HepG2 (cell line): ENCODE measurements around the gene PAFAH1B1. TPM values are rescaled to one million over a fixed set of nuclear protein-coding genes. Genes with fewer than 3 reads are reported as not detected.

Experiments used
- AKAP8 ChIP-seq: sonication (generic); formaldehyde crosslinking; IDR thresholded peaks from 2 replicates; pipeline ENCODE4 v1.5.1; 2020; ENCODE audit warnings: mild to moderate bottlenecking, missing genetic modification reagents
- DRAP1 ChIP-seq: IDR thresholded peaks from 2 replicates; pipeline ENCODE4 v1.6.1; 2016; ENCODE audit warnings: missing genetic modification reagents, missing compliant biosample characterization
- ELF4 ChIP-seq: sonication (generic); formaldehyde crosslinking; IDR thresholded peaks from 2 replicates; pipeline ENCODE4 v1.5.0; 2020; ENCODE audit warnings: missing genetic modification reagents, mild to moderate bottlenecking, moderate library complexity, borderline replicate concordance
- ESRRA ChIP-seq: sonication (generic); formaldehyde crosslinking; IDR thresholded peaks from 2 replicates; pipeline ENCODE4 v1.5.1; 2020; ENCODE audit warnings: mild to moderate bottlenecking, low read depth, missing genetic modification reagents
- FOSL2 ChIP-seq: sonication (generic); formaldehyde crosslinking; IDR thresholded peaks from 2 replicates; pipeline ENCODE4 v1.4.0; 2020; ENCODE audit warnings: missing genetic modification reagents
- KDM4B ChIP-seq: sonication (generic); formaldehyde crosslinking; IDR thresholded peaks from 2 replicates; pipeline ENCODE4 v1.4.0; 2020; ENCODE audit warnings: missing genetic modification reagents
- KLF15 ChIP-seq: sonication (generic); formaldehyde crosslinking; IDR thresholded peaks from 2 replicates; pipeline ENCODE4 v1.8.1; 2023; ENCODE audit warnings: borderline replicate concordance, mild to moderate bottlenecking, inconsistent platforms, missing genetic modification reagents, mixed read lengths
- NFATC3 ChIP-seq: sonication (generic); formaldehyde crosslinking; IDR thresholded peaks from 2 replicates; pipeline ENCODE4 v1.5.1; 2020; ENCODE audit warnings: mild to moderate bottlenecking, missing genetic modification reagents
- NFE2L2 ChIP-seq: fragments of 150-350 bp; IDR thresholded peaks from 2 replicates; pipeline ENCODE4 v1.6.1; 2014; ENCODE audit warnings: low read length
- TBP ChIP-seq: sonication (generic); formaldehyde crosslinking; IDR thresholded peaks from 2 replicates; pipeline ENCODE4 v1.5.0; 2020; ENCODE audit warnings: missing genetic modification reagents
- ZEB1 ChIP-seq: IDR thresholded peaks from 2 replicates; pipeline ENCODE4 v1.6.1; 2012; ENCODE audit warnings: mild to moderate bottlenecking, low read depth, inconsistent platforms; ENCODE audit not compliant: insufficient replicate concordance
- ZNF280B ChIP-seq: sonication (generic); formaldehyde crosslinking; IDR thresholded peaks from 2 replicates; pipeline ENCODE4 v1.5.0; 2020; ENCODE audit warnings: missing genetic modification reagents, mild to moderate bottlenecking, borderline replicate concordance
- ZNF350 ChIP-seq: sonication (generic); formaldehyde crosslinking; IDR thresholded peaks from 2 replicates; pipeline ENCODE4 v1.4.0; 2020; ENCODE audit warnings: mild to moderate bottlenecking, low read depth, missing genetic modification reagents, borderline replicate concordance
- ZNF431 ChIP-seq: sonication (generic); formaldehyde crosslinking; IDR thresholded peaks from 2 replicates; pipeline ENCODE4 v1.9.0; 2022; ENCODE audit warnings: missing genetic modification reagents, low read depth, mild to moderate bottlenecking, borderline replicate concordance
- ZNF7 ChIP-seq: IDR thresholded peaks from 2 replicates; pipeline ENCODE4 v1.6.1; 2016; ENCODE audit warnings: missing biosample characterization, missing genetic modification reagents
- polyA plus RNA-seq, 8 experiments: library from polyadenylated mRNA; depleted of rRNA in 3 of 8; stranded (reverse) in 7 of 8; unstranded in 1 of 8; fragments of >200 nt; fragmentation: Illumina TruSeq in 4 of 8; extraction: Trizol in 4 of 8; gene quantifications; 2 replicates each; pipeline versions ENCODE4 v1.2.1 to v1.2.3, GENCODE V29; 2011 to 2016; ENCODE audit warnings: low read depth in 4 of 8, missing spikeins in 1 of 8, mixed read lengths in 1 of 8; ENCODE audit not compliant: insufficient read depth in 1 of 8
- total RNA-seq, 5 experiments: library from RNA; depleted of rRNA; stranded (reverse); fragments of >200 nt; fragmentation: Illumina TruSeq; extraction: Trizol; gene quantifications; 2 replicates each; pipeline ENCODE4 v1.2.3, GENCODE V29; 2016; ENCODE audit warnings: low read depth in 1 of 5
- TF ChIP-seq, protein P1 (sequence below), 2 experiments: fragments of 450-650 bp in 1 of 2; sonication (generic) in 1 of 2; formaldehyde crosslinking in 1 of 2; IDR thresholded peaks; 2 replicates each; pipeline versions ENCODE4 v1.6.1 to v1.8.0; 2016 to 2022; ENCODE audit warnings: antibody characterized with exemption in 1 of 2, mild to moderate bottlenecking in 1 of 2, missing genetic modification reagents in 1 of 2

PAFAH1B1 gene
- total and polyA plus RNA-seq, 2 of the 13 experiments (the other 11 are each of a cell fraction or from before 2014, with no cell fraction given): 46.0 to 64.9 TPM

DNA sequence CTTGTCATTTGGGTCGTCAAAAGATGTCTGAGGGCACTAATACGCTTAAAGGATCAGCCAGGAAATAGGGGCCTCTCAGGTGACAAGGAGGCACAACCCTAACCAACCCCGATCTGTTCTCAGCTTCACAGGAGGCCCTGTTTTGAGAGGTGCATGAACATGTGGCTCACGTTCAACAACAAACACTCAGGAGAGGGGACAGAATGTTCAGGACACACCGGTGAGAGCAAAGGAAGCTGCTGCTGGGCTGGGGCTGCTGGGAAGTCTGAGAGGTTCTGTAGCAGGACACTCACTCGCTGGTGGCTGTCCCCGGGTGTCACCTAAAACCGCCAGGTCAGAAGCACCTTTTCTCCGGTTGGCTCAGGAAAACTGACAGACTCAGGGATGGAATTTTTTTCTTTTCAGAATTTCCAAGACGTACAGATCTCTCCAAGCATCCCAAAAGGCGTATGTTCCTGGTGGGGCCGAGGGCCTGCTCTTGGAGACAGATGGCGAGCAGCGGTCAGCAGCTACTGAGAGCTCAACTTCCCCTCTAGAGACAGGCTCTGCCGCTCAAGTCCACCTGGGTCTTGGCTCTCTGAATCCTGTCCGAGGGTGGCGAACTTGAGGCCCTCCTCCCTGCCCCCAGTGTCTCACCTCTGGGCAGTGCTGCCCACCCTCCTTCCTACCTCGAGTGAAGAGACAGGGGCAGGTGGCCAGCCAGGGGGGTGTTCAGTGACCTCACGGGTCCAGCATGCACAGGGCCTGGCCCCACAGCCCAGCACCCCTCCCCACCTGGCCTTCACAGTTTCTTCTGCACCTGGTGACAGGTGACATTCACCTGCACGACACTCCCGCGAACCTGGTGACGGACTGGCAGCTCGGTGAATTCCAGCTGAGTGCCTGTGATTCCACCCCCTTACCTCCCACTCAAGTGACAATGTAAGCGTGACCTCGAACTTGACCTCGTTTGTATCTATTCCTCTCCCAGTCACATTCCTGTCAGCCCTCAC is 95.2 kb downstream of the PAFAH1B1 start (continued):
- TF ChIP-seq, protein P1, sequence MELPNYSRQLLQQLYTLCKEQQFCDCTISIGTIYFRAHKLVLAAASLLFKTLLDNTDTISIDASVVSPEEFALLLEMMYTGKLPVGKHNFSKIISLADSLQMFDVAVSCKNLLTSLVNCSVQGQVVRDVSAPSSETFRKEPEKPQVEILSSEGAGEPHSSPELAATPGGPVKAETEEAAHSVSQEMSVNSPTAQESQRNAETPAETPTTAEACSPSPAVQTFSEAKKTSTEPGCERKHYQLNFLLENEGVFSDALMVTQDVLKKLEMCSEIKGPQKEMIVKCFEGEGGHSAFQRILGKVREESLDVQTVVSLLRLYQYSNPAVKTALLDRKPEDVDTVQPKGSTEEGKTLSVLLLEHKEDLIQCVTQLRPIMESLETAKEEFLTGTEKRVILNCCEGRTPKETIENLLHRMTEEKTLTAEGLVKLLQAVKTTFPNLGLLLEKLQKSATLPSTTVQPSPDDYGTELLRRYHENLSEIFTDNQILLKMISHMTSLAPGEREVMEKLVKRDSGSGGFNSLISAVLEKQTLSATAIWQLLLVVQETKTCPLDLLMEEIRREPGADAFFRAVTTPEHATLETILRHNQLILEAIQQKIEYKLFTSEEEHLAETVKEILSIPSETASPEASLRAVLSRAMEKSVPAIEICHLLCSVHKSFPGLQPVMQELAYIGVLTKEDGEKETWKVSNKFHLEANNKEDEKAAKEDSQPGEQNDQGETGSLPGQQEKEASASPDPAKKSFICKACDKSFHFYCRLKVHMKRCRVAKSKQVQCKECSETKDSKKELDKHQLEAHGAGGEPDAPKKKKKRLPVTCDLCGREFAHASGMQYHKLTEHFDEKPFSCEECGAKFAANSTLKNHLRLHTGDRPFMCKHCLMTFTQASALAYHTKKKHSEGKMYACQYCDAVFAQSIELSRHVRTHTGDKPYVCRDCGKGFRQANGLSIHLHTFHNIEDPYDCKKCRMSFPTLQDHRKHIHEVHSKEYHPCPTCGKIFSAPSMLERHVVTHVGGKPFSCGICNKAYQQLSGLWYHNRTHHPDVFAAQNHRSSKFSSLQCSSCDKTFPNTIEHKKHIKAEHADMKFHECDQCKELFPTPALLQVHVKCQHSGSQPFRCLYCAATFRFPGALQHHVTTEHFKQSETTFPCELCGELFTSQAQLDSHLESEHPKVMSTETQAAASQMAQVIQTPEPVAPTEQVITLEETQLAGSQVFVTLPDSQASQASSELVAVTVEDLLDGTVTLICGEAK (IDR thresholded peaks at IDR 0.05): no peak
- TF ChIP-seq, protein P1 (CRISPR knock-in tag; IDR thresholded peaks at IDR 0.05): no peak
- peak; percentile 80 for TF ChIP-seq ZEB1
- TF ChIP-seq ESRRA: no peak
- 0 out of 2 replicates have a peak, but pooled peaks have one; percentile 43 for TF ChIP-seq ZNF350
- no peak for TF ChIP-seq ELF4
- 0 out of 2 replicates have a peak, but pooled peaks have one; percentile 23 for TF ChIP-seq AKAP8 (CRISPR knock-in tag)
- no peak for TF ChIP-seq FOSL2 (CRISPR knock-in tag)
- TF ChIP-seq KLF15 (CRISPR knock-in tag): no peak
- TF ChIP-seq ZNF431: no peak
- no peak for TF ChIP-seq TBP (CRISPR knock-in tag)
- TF ChIP-seq NFE2L2: no peak
- 0 out of 2 replicates have a peak, but pooled peaks have one; percentile 3 for TF ChIP-seq ZNF280B (CRISPR knock-in tag)
- TF ChIP-seq KDM4B (CRISPR knock-in tag): no peak
- no peak for TF ChIP-seq NFATC3 (CRISPR knock-in tag)
- TF ChIP-seq DRAP1 (CRISPR knock-in tag): no peak
- no peak for TF ChIP-seq ZNF7
